Measurements from ENCODE around the gene COG8. TPM values are rescaled to one million over a fixed set of nuclear protein-coding genes. Genes with fewer than 3 reads are reported as not detected.

COG8 gene
- polyA plus RNA-seq, 1 experiment, result 31.6 TPM

DNA sequence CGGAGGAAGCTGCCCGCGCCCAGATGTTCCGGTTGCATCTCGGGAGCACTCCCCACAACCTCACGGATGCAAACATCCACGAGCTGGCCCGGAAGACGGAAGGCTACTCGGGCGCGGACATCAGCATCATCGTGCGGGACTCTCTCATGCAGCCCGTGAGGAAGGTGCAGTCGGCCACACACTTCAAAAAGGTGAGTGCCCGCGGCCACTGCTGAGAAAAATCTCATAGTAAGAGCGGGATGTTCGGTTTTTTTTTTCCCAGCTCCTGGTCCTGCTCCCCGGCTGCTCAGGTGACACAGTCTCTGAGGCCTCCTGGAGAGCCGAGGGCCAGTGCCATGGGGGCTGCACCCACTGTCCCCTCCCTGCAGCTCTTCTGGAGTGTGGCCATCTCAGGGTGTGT is 18.3 kb downstream of the COG8 start:
- no peak for DNase-seq (ENCODE audit: low read depth)
- POLR2A ChIA-PET, result no interaction called here
- H3K27me3 ChIP-seq (ENCODE audit: control insufficient read depth, insufficient read depth, low read length), result no peaks in the 10 kb centered on the region
- TF ChIP-seq, protein P1, sequence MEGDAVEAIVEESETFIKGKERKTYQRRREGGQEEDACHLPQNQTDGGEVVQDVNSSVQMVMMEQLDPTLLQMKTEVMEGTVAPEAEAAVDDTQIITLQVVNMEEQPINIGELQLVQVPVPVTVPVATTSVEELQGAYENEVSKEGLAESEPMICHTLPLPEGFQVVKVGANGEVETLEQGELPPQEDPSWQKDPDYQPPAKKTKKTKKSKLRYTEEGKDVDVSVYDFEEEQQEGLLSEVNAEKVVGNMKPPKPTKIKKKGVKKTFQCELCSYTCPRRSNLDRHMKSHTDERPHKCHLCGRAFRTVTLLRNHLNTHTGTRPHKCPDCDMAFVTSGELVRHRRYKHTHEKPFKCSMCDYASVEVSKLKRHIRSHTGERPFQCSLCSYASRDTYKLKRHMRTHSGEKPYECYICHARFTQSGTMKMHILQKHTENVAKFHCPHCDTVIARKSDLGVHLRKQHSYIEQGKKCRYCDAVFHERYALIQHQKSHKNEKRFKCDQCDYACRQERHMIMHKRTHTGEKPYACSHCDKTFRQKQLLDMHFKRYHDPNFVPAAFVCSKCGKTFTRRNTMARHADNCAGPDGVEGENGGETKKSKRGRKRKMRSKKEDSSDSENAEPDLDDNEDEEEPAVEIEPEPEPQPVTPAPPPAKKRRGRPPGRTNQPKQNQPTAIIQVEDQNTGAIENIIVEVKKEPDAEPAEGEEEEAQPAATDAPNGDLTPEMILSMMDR (IDR thresholded peaks at IDR 0.05; ENCODE audit: insufficient read depth, low read depth, low read length), result no peak
- H3K36me3 ChIP-seq (ENCODE audit: control insufficient read depth, insufficient read depth, low read length), result peaks cover 64% of the 10 kb centered on the region
- H3K4me3 ChIP-seq (ENCODE audit: low read depth, low read length), result no peak overlapping the region
- CTCF ChIA-PET, result no interaction called here

DNA sequence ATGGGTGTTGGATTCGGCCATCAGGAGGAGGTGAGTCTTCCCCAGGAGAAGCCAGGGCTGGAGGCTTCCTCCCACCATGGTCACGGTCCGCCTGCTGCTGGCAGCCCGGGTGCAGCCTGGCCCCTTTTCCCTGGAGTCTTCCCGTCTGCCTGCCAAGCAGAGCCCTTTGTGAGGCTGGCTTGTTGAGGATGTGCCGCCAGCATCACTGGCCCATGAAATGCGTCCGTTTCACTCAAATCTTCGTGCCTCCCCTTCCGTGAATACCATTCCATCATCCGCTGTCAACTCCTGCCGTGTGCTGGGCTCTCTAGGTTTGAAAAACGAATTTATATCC is 18.7 kb downstream of the COG8 start:
- Histone ChIP-seq H3K4me3 (ENCODE audit: low read depth, low read length) (no peak overlapping the region), H3K36me3 (ENCODE audit: control insufficient read depth, insufficient read depth, low read length) (peaks cover 65% of the 10 kb centered on the region), H3K27me3 (ENCODE audit: control insufficient read depth, insufficient read depth, low read length) (no peaks in the 10 kb centered on the region)
- CTCF ChIA-PET, result no interaction called here
- TF ChIP-seq, protein P1 (IDR thresholded peaks at IDR 0.05; ENCODE audit: insufficient read depth, low read depth, low read length), result no peak
- DNase-seq (ENCODE audit: low read depth), result no peak
- POLR2A ChIA-PET, result no interaction called here

DNA sequence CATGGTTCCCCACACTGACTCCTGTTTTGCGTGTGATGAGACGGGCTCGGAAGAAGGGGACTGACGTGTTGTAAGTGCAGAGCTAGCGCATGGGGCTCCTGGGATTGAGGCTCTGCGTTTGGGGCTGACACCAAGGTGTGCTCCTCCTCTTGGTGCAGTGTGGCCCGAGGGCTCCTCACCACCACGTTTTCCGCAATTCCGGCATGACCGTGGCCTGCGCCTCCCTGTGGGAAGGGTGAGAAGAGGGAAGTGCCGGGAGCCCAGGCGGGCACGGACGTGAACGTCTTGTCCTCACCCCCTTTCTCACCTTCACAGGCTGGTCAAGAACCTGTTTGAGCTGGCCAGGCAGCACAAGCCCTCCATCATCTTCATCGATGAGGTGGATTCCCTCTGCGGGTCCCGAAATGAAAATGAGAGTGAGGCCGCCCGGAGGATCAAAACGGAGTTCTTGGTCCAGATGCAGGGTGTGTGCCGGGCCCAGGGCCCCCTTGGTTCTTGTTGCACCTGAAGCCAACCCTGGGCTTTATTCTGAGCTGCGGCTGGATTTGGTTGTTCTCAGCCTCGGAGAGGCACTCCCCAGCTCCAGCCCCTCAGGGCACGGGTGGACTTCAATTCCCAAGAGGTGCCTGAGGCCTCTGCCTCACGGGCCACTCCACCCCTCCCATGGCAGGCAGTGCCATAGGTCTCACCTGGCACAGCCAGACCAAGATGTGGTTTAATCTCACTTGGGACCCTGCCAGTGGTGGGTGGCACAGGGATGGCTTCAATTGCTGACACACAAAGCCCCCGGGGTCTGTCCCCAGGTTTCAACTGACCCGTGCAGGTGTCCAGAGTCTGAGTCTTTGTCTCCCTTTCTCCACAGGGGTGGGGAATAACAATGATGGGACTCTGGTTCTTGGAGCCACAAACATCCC is 19.3 kb downstream of the COG8 start:
- DNase-seq (ENCODE audit: low read depth), result no peak
- H3K36me3 ChIP-seq (ENCODE audit: control insufficient read depth, insufficient read depth, low read length), result peaks cover 69% of the 10 kb centered on the region

DNA sequence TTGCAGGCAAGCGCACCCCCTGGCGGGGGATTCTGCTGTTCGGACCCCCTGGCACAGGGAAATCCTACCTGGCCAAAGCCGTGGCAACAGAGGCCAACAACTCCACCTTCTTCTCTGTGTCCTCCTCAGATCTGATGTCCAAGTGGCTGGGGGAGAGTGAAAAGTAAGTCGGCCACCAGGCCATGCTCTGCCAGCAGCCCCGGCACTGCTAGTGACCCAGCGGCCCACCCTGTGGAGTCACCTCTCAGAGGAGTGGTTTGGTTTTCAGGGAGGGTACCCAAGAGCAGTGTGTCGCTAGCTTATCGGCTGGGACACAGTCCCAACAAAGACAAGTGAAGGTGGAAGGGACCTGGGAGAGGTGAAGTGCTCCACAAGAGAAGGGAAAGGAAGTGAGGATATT is 20.0 kb downstream of the COG8 start:
- POLR2A ChIA-PET, result no interaction called here
- H3K36me3 ChIP-seq (ENCODE audit: control insufficient read depth, insufficient read depth, low read length), result peaks cover 69% of the 10 kb centered on the region

More for the DNA sequence above, 19.3 kb downstream of the COG8 start:
- H3K4me3 ChIP-seq (ENCODE audit: low read depth, low read length), result no peak overlapping the region
- ChIA-PET POLR2A (no interaction called here), CTCF (no interaction called here)
- H3K27me3 ChIP-seq (ENCODE audit: control insufficient read depth, insufficient read depth, low read length), result no peaks in the 10 kb centered on the region
- TF ChIP-seq, protein P1 (IDR thresholded peaks at IDR 0.05; ENCODE audit: insufficient read depth, low read depth, low read length), result no peak

DNA sequence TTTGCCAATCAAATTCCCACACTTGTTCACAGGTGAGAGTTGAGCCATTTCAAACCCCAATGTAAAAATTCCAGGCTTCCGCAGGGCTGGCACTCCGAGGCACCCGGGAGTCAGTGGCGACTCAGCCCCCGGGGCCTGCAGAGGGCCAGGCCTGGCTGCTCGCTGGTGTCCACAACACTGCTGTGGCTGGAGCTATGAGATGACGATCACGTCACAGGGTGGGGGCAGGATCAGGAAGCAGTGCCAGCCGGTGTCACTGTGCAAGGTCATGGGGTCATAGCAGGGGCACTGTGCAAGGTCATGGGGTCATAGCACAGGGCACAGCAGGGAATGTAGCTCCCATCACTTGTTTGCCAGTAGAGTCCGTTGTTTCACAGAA is 20.5 kb downstream of the COG8 start:
- POLR2A ChIA-PET, result no interaction called here
- TF ChIP-seq, protein P1 (IDR thresholded peaks at IDR 0.05; ENCODE audit: insufficient read depth, low read depth, low read length), result no peak
- Histone ChIP-seq H3K27me3 (ENCODE audit: control insufficient read depth, insufficient read depth, low read length) (no peaks in the 10 kb centered on the region), H3K36me3 (ENCODE audit: control insufficient read depth, insufficient read depth, low read length) (peaks cover 66% of the 10 kb centered on the region), H3K4me3 (ENCODE audit: low read depth, low read length) (no peak overlapping the region)
- no peak for DNase-seq (ENCODE audit: low read depth)
- CTCF ChIA-PET, result no interaction called here

More for the DNA sequence above, 20.0 kb downstream of the COG8 start:
- no peak for DNase-seq (ENCODE audit: low read depth)
- CTCF ChIA-PET, result no interaction called here
- TF ChIP-seq, protein P1 (IDR thresholded peaks at IDR 0.05; ENCODE audit: insufficient read depth, low read depth, low read length), result no peak
- no peak overlapping the region for H3K4me3 ChIP-seq (ENCODE audit: low read depth, low read length)
- no peaks in the 10 kb centered on the region for H3K27me3 ChIP-seq (ENCODE audit: control insufficient read depth, insufficient read depth, low read length)
